ENCODE measurements around the gene PLCL2. TPM values are rescaled to one million over a fixed set of nuclear protein-coding genes. Genes with fewer than 3 reads are reported as not detected.

Gene PLCL2
- total RNA-seq, 1 experiment from 2014 or later, result 32.1 TPM

- Histone ChIP-seq H3K14ac (ENCODE audit: insufficient read depth, low read length) (no peak overlapping the region), H3T11ph (ENCODE audit: low read length) (no peak overlapping the region), H4K5ac (ENCODE audit: insufficient read length, low read depth, low read length) (no peak overlapping the region), H3K79me2 (ENCODE audit: insufficient read depth, low read length) (no peaks in the 10 kb centered on the region), H3K23me2 (ENCODE audit: insufficient read length, low read depth, low read length, poor library complexity, severe bottlenecking) (no peaks in the 10 kb centered on the region), H2AFZ (ENCODE audit: low read length) (no peak overlapping the region), H2BK20ac (ENCODE audit: low read depth, low read length, poor library complexity, severe bottlenecking) (no peak overlapping the region), H3K56ac (ENCODE audit: insufficient read length, low read depth, low read length) (no peak overlapping the region), H3K9me3 (ENCODE audit: control insufficient read depth, low read depth, low read length) (no peaks in the 10 kb centered on the region), H4K91ac (ENCODE audit: insufficient read length, low read depth, low read length) (no peak overlapping the region), H3K27ac (ENCODE audit: insufficient read length, low read depth, low read length) (no peak overlapping the region), H2BK12ac (ENCODE audit: insufficient read length, low read depth, low read length) (no peak overlapping the region), H4K20me1 (ENCODE audit: control insufficient read depth, insufficient read depth, insufficient read length) (no peaks in the 10 kb centered on the region), H3K23ac (ENCODE audit: insufficient read length, low read depth, low read length) (no peak overlapping the region), H2AK5ac (ENCODE audit: insufficient read length, low read length) (no peak overlapping the region), H3K4ac (ENCODE audit: low read depth, low read length) (no peak overlapping the region), H3K79me1 (ENCODE audit: insufficient read depth, low read depth, low read length, poor library complexity, severe bottlenecking) (no peaks in the 10 kb centered on the region), H2BK120ac (ENCODE audit: low read depth, low read length, poor library complexity, severe bottlenecking) (no peak overlapping the region), H3K4me2 (ENCODE audit: insufficient read depth, insufficient read length, low read length) (no peak overlapping the region), H2BK15ac (ENCODE audit: low read depth, low read length) (no peak overlapping the region), H2BK5ac (ENCODE audit: insufficient read length, low read length) (no peak overlapping the region), H4K8ac (replicated peaks; ENCODE audit: insufficient read length, low read depth, low read length) (no peak overlapping the region), H3K4me1 (ENCODE audit: insufficient read depth, low read length) (no peaks in the 10 kb centered on the region), H3K18ac (ENCODE audit: insufficient read length, low read depth, low read length) (no peak overlapping the region), H3K27me3 (ENCODE audit: insufficient read depth, low read length) (peaks cover 29% of the 10 kb centered on the region; the same call in 1 of the 2 replicates), H3K9ac (ENCODE audit: extremely low read depth, insufficient read length, low read length) (no peak overlapping the region)
- TF ChIP-seq CTCF (conservative IDR thresholded peaks at IDR 0.05), result no peak
- Mint-ChIP-seq H3K4me1 (peaks cover 37 to 41% of the 10 kb centered on the region in 2 experiments), H3K36me3 (ENCODE audit: insufficient read depth in 1 of 3, low read depth in 3 of 3) (peaks cover 4 to 14% (median 6%) of the 10 kb centered on the region in 3 experiments; a peak in 5 of 7 replicates), H3K27ac (no peak overlapping the region), H3K27me3 (ENCODE audit: low read depth) (peaks cover 85% of the 10 kb centered on the region), H3K4me3 (no peak overlapping the region), H3K9me3 (peaks cover 15 to 17% of the 10 kb centered on the region in 2 experiments)
- DNase-seq, result no peak
Measured at GRCh38 chr3:17003457-17003856, 118.7 kb downstream of the PLCL2 start.
